ENCODE measurements around the gene BEND7.
A peak's percentile ranks its signal among the peaks of the same experiment; 100 is the strongest.
"Not testable (repeated sequence)": the region's sequence is repeated elsewhere in the genome, so short reads cannot be mapped to it uniquely, and the experiment has no call there.

BEND7 gene

DNA sequence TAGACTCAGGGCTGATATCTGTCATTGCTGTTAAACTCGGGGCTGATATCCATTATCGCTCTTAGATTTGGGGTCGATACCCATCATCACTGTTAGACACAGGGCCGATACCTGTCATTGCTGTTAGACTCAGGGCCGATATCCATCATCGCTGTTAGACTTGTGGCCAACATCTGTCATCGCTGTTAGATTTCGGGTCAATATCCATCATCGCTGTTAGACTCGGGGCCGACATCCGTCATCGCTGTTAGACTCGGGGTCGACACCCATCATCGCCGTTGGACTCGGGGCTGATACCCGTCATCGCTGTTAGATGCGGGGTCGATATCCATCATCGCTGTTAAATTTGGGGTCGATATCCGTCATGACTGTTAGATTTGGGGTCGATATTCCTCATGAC is 54.8 kb downstream of the BEND7 start:
- no peak for DNase-seq

DNA sequence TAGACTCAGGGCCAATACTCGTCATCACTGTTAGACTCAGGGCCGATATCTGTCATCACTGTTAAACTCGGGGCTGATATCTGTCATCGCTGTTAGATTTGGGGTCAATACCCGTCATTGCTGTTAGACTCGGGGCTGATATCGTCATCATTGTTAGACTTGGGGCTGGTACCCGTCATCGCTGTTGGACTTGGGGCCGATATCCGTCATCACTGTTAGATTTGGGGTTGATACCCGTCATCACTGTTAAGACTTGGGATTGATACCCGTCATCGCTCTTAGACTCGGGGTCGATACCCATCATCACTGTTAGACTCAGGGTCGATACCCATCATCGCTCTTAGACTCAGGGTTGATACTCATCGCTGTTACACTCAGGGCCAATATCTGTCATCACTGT is 56.5 kb downstream of the BEND7 start:
- DNase-seq = no peak

DNA sequence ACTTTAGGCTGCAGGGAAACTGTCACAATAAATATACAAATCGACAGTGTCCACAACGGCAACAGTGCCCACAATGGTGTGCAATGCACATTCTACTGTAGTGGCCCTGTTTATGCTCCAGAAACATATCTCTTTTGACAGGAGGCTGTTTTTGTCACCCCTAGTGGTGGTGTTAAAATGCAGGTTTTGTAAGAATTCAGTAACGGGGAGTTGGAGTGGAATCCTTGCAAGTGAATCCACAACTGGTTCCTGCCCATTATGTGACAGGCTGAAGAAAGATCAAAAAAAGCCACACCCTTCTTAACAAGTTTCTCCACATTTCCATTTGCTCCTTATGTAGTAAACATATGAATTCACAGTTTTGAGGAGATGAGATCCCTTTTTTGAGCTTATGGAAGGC is 58.5 kb downstream of the BEND7 start:
- DNase-seq = no peak

DNA sequence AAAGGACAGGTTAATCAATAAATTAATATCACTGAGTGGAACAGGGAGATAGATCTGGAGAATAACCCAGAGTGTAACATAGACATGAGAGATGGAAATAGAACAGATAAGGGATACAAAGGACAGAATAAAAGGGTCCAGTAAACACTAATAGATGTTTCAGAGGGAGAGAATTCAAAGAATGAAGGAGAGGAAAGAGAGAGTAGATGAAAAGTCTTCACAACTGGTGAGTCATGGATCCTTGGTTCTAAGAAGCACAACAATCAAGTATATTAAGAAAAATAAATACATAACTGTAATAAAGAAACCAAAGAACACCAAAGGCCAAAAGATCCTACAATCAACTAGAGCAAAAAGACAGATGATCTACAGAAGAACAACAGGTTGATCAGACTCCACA is 66.3 kb downstream of the BEND7 start:
- DNase-seq = no peak

DNA sequence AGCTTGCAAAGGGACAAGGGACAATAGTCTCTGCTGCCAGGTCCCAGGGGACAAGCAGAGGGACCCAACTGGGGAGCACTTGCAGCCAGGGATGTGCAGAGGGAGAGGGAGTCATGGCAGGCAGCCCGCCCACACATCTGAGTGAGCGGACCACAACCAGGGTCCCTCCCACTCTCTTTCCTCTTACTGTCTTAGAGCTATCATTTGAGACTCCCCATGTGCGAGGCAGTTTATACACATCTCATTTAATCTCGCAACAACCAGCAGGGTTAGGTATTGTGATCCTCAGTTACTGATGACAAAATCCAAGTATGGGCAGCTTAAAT is 70.2 kb downstream of the BEND7 start:
- no peak for DNase-seq

DNA sequence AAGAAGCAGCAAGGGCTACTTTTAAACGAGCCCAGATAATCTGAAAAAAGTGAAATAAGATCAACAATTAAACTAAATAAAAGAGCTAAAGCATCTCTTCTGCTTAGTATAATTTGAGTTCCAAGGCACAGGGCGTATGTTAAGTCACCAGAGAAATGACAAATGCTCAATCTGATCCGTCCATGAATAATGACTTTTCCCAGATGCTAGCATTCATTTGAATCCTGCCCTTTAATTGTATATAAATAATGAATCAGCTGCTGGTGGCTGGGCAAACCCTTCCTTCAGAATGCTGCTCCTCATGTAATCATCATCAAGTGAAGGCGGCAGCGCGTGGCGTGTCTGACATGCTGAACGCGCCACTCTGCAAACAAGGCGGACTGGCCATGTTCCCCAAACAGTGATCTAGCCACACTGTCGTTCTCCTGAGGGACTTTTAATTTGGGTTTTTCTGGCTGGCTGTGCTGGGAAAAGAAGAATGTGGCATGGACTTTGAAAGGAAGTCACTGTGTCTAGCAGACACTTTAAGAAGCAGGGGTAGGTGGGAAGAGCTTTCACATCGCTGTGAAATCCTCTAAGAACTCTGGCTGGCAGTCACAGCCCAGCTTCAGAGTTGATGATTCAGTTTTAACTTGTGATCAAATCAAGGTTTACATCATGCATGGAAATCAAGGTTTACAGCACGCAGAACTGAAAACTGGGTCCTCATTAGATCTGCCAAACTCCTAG is 70.7 kb downstream of the BEND7 start:
- no peak for DNase-seq

DNA sequence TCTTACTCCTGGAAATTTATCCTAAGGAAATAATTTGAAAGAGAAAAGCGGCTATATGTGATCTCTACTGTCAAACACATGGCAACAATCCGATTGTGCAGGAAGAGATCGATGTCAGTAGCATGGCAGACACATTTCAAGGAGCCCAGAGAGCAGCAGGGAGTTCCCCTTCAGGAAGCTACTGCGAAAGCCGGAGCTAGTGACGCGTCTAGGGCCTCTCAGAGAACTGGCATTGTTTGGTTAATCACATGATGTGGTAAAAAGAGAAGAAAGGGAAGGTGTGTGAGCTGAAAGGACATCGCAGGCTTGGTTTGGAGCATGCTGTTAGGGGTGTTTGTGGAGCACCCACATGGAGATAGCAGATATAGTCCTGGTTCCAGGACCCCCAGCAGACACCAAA is 74.9 kb downstream of the BEND7 start:
- no peak for DNase-seq

DNA sequence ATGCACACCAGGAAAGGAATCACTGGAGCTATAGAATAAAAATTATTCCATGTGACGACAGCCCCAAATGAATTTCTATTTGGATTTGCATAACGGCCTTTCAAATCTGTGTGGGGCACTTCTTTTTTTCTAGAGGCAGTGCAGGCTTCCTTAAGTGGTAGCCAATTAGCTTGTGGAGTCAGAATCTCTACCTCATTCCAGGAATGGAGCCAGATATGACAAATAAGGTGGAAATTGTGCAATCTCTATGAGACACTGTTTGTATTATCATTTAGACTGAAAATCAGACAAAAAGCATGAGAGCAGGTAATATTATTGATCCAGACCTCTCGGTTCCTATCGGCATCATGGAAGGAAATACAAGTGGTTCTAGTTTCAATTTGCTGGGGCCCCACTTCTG is 78.7 kb downstream of the BEND7 start:
- no peak for DNase-seq

DNA sequence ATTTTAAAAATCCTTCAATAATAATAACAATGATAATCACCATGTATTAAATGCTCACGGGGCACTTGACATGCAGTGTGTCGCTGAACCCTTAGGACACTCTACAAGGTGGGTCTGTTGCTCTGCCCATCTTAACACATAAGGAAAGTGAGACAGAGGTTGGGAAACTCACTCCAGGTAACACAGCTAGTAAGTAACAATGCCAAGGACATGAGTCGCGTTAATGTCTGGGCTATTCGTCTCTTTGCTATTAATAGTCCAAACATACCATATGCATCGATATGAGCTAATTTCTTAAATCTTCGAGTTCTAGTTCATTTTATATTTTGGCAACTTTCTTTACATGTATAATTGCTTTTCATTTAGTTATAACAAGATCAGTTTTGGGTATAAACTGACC is 79.5 kb downstream of the BEND7 start:
- no peak for DNase-seq

DNA sequence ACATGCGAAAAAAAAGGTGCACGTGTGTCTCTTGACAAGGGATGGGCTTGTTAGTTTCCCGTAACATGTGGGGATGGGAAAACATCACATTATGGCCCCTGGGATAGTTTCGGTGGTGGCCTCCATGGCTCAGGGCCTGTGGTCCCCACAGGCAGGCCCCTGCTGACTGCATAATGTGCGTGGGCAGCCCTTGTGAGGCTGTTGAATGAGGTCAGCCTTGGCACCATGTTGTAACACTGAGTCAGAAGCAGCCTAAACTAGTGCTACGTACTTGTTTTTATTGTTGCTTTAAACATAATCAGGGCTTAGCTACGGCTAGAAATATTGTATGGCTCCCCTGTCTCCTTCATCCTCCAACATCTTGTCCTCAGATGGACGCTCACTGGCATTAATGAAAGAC is 80.6 kb downstream of the BEND7 start:
- DNase-seq = no peak

DNA sequence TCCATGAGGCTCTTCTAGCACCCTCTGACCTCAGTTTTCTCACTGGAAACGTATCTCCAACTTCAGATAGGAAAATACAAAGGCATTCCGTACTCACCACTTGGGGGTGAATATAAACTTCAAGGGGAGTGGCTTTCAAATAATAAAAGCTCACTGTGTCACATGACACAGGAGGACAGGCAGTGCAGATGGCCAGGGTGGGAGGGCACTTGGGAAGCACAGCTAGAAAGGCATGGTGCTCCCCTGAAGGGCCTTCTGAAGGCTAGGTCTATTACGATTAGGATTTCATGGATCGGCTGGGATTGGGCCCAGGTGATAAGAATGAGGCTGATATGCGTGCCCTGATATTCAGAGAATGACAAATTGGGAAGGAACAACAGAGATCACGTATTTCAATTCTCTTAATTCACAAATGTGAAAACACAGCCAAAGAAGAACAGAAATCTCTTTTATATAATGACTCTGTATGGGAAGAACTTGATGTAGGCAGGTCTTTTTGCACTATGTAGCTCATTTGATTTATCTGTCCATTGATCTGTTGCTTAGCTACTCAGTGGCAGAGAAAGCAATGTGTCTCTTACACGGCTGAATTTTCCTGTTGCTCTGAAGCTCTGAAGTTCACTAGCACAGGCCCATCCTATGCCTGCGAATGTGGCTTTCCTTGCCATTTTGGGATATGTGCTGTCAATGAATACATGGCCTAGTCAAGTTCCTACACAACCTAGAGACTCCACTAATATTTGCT is 83.0 kb downstream of the BEND7 start:
- DNase-seq = no peak

DNA sequence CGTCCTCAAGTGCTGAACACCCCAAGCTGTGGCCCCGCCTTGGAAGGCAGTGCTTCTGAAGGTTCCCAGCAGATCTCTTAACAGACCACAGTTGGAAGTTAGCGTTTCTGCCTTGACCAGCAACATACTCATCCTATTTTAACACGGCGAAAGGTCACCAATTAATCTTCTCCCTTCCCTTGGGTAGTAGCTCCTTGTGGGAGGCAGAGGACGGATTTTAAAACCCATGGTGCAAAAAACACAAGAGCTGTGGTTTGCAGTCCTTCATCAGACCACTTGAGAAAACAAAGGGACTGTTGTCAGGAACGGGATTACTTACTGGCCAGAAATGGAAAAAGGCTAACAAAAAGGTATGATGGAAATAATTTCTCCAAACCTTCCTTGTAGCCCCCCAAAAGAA is 87.3 kb downstream of the BEND7 start:
- peak; percentile 33 for DNase-seq

DNA sequence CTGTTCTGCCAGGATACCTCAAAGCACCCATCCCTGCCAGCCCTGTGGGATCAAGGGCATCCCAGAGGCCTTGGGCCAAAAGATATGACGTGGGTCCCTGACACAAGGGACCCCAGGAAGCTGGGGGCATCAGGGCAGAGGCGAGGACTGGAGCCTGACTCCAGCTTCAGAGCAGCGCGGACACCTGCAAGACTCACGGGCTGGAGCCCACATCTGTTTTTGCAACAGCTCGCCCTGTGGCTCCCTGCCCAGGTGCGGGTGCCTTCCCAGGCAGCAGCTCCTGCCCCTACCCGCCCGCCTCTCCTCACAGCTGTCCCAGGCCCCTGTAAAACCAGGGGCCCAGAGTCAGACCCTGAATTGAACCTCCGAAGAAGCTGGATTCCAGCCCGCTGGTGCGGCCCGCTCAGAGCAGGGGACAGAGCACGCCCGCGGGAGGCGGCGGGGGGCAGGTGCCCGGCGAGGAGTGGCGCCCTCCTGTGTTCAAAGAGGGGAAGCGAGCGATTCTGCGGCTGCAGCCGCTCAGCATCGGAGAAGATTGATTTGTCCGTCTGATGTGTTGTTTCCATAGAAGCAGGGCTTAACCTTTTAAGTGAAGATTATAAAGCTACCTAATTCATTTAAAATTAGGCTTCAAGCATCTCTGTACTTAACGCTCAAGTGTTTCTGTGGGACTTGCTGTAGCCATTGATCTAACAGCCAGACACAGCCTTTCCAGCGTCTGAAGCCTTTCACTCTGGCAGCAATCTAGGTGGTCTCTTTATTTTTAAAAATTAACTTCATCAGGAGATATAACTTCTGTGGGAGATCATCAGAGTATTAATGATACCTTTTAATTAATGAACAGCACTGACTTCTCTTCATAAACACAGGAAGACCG is 88.4 kb downstream of the BEND7 start:
- peak; percentile 31 for DNase-seq

DNA sequence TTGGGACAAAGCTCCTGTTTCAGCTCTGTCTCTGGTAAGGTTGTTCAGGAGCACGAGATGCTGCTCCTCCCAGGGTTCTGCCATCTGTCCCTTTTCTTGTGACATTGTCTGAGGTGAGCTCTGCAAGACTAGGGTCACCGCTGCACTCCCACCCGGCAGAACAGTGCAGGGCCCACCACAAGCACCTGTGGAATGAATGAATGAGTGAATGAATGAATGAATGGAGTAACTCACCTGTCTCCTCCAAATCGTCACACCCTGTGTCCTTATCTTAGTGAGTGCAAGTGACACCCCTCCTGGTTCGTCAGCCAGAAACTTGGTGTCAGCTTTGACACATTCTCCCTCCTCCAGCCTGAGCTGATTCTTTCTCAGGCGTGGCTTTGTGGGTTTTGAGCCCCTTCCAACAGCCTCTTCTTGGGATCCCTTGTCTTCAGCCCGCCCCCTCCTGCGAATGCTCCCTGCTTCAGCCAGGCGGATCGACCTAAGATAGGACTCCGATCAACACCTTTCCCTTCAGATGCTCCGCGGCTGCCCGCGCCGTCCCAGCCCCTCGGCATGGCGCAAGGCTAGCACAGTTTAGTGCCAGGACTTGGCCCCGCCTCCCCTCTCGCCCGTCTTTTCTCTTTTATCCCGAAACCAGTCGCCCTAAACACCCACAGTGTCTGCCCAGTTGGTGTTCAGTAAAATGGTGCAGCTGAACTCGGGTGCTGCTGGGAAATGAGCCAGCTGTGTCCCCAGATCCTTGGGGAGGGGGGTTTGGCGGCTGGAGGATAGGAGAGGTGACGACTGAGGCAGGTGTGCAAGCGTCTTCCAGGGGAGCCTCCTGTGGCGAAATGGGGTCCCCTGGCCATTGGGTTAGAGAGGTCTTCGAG is 89.3 kb downstream of the BEND7 start:
- DNase-seq = no peak

DNA sequence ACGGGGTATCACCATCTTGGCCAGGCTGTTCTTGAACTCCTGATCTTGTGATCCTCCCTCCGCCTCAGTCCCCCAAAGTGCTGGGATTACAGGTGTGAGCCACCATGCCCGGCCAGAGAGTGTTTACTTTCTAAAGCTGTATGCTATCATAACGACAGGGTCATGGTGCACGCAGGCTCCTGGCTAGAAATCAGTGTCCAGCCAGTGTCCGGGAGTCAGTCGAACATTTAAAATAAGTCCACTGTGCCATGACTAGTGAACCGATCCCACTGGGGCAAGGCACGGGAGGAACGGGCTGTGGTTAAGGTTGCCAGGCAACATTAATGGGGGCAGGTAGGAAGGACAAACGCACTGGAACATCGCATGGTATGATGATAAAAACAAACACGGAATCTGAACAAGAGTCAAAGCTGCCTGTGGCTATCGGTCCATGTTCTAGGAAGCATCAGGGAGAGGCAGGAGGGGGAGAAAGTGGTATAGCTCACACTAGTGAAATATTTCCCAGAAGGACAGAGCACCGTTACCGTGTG is 91.7 kb downstream of the BEND7 start:
- no peak for DNase-seq

DNA sequence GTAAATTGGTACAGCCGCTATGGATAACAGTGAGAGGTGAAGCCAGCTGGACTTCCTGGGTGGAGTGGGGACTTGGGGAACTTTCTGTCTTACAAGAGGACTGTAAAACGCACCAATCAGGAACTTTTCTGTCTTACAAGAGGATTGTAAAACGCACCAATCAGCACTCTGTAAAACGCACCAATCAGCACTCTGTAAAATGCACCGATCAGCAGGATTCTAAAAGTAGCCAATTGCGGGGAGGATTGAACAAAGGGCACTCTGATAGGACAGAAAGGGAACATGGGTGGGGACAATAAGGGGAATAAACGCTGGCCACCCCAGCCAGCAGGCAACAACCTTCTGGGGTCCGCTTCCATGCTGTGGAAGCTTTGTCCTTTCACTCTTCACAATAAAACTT is 100.9 kb downstream of the BEND7 start:
- not testable (repeated sequence) for DNase-seq

DNA sequence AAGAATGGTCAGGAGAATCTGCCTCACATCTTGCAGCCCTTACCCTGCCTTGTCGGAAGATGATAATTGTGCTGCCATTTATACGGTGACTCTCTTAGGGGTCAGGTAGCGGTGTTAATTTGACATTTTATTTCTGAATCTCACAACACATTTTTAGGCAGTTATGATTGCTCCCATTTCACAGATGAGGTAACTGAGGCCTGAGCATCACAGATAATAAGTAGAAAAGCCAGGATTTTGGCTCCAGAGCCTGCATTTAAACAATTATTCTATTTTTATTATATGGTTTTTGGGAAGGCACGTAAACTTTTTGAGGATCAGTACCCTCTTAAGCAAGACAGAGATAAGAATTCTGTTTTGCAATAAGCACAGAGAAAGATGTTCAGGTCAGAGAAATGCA is 103.4 kb downstream of the BEND7 start:
- no peak for DNase-seq

DNA sequence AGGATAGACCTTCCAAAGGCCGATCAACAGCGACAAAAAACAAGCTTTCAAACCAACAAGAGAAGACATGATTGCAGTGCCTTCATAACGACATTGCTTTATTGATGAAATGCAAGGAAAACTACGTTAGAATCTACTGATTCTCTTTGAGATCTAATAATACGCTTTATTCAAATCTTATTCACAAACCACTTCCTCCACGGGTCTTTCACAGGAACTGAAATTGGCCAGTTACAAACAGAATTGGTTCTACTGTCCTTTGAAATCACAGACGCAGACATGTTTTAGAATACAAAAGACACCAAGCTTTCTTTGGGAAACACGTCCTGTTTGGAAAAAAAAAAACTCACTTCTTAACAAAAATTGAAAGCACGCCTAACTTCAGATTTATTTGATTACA is 106.0 kb downstream of the BEND7 start:
- no peak for DNase-seq

DNA sequence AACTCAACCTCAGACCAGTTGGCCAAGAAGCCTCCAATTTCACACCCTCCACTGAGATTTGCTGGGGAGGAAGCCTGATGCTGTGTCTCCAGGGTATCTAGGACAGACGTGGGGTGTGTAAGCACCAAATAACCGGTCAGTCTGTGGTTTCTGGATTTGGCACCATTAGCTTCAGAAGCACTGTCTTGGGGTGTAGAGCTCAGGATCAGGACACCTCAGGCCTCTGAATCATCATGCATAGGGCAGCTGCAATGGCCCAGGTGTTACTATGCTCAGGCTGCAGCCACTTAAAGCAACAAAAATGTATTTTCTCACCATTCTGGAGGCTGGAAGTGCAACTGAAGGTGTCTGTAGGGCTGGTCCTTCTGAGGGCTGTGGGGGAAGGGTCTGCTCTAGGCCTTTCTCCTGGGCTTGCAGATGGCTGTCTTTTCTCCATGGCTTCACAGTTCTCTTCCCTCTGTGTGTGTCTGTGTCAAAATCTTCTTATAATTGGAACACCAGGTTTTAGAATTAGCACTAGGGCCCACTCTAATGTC is 107.4 kb downstream of the BEND7 start:
- DNase-seq = no peak

DNA sequence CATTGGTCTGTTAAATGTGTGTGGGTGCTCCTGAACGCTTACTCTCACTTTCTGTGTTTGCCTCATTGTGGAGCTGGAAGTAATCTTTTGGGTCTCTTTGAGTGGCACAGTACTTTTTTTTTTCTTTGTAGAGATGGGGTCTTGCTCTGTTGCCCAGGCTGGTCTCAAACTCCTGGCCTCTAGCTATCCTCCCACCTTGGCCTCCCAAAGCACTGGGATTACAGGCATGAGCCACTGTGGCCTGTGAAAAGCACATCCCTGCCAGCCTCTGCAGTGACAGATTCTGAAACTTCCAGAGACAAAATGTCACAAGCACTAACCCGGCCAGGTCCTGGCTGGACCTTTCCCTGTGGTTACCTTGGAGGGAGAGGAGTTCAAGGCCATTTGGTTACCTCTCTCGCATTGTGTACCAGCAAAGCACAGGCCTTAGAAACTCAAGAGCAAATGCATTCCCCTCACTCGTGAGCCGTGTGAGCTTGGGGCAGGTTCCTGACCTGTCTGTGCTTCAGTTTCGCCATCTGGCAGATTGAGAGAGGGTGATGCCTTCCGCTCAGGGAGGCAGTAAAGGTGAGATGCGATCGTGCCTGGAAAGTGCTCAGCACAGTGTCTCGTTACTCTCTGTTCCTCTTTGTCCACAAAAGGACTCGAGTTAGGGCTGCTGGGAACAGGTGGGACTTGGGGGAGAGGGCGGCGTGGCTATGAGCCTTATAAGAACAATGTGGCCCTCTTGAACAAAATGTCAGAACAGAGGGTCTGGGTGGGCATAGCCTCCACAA is 108.1 kb downstream of the BEND7 start:
- no peak for DNase-seq

DNA sequence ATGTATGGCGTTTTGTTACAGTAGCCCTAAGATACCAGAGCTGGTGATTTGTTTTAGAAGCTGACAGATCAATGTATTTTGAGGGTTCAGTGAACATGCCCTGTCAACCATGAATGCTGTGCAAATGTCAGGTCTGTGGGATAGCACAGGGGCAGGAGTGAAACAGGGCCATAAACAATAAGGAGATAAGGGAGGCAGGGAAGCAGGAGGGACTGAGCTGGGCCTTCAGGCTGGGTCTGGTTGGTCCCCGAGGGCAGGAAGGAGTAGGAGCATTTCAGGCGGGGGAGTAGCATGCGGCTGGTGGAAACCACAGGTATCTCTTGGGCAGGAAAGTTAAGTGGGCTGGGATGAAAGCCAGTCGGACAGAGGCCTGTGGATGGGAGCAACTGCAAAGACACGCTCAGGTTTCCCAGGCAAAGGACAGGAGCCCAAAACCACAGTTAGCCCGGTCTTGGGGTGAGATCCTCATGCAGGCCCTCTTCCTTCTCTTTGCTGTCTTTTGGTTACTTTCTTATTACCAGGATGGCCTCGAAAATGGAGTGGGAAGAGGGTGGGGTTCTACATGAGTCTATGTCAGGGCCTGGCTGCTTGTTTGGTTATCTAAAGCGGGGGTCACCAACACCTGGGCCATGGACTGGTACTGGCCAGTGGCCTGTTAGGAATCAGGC is 111.2 kb downstream of the BEND7 start:
- no peak for DNase-seq
